Left cardiac atrium (tissue), 4 donors: ENCODE data around the gene SV2B. TPM values are rescaled to one million over a fixed set of nuclear protein-coding genes. Genes with fewer than 3 reads are reported as not detected.

Experiments
- ATAC-seq, 2 donors: fragments of 200-7000 bp; cut with Tn5 transposase; one replicate each; pipeline ENCODE4 v1.9.1; 2020; ENCODE audit warnings: mild to moderate bottlenecking in 2 of 2, moderate library complexity in 2 of 2
- DNase-seq: peaks from one replicate; pipeline ENCODE4 v3.0.0-alpha.2; 2020
- intact Hi-C, 2 donors: fragments of 100-400 bp; cut with DNase I; formaldehyde crosslinking; loops; one replicate each; pipeline versions ENCODE4 v1.14.1 to v1.15.1; 2022 to 2023
- total RNA-seq, 2 donors: library from RNA; stranded (reverse); fragmentation: NEBNext Ultra II Directional; extraction: Animal tissue kit (Norgen Biotek cat#: 25700); gene quantifications; one replicate each; pipeline ENCODE4 v1.2.1, GENCODE V29; 2021
- donor health status: DM: no; HTN: yes; CAD: no.
- donor health status: DM: no; HTN: yes; CAD: no; lungs with severe emphysema.
- donor health status: DM: yes; HTN: yes; CAD: no.
- donor health status: Dilated cardiomyopathy.

SV2B gene
- total RNA-seq, 2 donors from 2014 or later = 1.2 to 1.8 TPM

DNA sequence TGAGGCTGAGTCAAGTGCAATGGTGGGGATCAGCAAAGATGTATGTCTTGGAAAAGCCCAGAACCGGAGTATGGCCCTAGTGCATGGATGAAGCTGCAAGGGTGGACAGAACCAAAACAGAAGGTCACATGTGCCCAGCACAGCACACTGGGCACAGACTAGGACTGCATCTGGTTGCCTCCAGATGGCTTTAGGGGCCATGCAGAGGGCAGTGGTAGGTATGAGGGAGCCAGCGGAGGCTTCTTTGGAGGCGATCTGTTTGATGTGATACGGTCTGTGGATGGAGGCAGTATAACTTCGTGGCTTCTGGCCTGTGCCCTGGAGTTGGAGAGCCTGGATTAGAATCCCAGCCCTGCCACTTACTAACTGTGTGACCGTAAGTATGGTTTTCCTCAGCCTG, 29.4 kb downstream of the SV2B start:
- no peak for DNase-seq
- no peak for ATAC-seq
- intact Hi-C loops = no loop called here

DNA sequence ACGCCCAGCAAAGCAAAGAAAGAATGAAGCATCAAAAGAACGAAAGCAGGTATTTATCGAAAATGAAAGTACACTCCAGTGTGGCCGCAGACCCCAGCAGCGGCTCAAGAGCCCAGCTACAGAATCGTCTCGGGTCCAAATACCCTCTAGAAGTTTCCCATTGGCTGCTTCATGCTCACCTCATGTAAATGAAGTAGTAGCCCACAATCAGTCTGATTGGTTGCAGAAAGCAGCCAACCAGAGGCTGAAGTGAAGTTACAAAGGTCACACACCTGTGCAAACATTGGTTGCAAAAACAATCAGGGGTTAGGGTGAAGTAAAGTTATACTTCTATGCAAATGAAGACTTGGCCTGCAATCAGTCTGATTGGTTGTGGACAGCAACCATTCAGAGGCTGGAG, 32.0 kb downstream of the SV2B start:
- intact Hi-C loops = no loop called here
- DNase-seq (no peak), ATAC-seq (no peak)

DNA sequence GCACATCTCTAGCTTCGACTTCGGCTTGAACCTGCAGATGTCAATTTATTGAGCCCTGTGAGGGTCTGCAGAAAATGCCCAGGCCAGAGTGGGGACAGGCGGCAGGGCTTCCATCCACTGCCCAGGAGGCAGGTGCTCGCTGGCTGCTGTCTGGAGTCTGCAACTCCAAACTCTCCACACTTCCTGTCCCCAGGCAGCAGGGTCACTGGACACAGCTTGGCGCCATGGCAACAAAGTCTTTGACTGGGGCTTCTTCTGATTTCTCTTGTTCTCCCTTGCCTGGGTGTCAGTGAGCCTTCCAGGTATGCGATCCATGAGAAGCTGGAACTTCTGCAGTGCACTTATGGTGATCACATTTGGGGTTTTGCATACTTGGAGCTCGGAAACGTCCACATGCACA, 33.5 kb downstream of the SV2B start:
- intact Hi-C loops = no loop called here
- ATAC-seq = no peak
- DNase-seq = no peak

DNA sequence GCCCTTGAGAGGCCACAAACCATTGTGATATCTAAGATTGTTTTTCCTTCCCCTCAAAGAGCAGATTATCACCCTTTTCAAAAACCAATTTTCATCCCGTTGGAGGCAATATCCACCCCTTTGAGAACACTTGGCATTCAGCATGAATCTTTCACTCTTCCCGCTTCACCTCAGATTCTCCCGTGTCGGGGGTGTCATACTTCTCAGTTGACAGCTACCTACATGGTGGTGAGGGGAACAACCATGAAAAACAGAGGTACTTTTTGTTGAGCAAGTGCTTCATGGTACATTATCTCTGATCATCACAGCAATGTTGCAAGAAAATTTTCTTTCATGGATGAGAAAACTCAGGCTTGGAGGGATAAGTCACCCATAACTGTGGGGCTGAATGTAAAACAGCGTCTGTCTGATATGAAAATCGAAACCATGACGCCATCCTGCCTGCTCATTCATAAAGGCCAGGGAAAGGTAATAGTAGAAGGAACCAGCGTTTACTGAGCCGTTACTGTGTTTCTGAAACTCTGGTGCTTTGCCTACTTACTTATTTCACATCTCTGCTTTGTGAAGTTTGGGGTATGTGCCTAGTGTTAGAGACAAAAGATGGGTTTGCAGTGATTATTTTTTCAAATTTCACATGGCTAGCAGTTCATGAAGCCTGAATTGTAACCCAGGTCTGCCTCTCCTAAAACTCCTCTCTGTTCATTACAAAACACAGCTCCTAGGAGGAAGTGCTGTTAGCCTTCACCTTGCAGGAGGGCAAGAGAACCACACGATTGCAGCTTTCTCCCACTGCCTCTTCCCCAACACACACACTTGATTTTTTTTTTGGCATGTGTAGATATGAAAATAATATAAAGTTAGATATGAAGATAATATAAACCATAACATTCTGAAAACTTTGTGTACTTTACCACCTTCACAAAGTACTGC, 35.4 kb downstream of the SV2B start:
- no peak for ATAC-seq
- intact Hi-C loops = no loop called here
- DNase-seq = no peak

DNA sequence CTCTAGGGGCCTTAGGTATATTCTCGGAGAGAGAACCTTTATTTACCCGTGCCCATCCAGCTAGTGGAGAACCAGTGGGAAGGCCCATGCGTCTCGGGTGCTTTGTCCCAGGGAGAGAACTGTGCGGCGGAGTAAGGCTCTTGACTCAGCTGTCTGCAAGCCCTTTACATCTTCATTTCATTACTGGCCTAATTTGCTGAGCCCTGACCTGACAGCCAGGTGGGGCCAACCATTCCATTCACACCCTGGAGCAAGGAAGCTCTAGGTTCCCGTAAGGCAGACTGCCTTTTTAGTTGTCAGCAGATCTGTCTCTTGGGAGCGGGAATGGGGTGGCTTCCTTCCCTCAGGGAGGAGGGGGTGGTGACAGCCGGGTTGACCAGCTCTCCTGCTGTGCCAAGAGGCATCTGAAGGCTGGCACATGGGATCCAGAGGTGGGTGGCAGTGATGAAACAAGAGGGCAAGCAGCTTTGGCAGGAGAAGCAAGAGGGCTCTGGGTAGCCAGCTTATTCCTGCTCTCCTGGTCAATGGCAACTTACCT, 36.4 kb downstream of the SV2B start:
- ATAC-seq = no peak
- no peak for DNase-seq
- intact Hi-C loops = no loop called here

DNA sequence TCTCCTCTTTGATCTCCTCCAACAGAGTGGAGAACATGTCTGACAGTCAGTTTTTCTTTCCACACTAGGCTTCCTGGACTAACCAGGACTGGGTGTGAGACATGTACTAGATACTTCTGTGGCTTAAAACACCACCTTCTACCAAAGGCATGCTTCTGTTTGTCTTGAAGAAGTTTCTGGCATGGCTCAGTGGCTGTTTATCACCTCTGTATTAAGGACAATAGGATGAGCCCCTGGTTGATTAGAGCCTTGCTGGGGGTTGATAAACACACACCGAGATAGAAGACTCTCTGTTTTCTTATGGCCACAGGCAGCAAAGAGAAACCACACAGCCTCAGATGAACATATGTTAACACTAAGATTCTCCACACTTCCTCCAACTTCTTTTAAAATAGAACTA, 40.5 kb downstream of the SV2B start:
- ATAC-seq = no peak
- intact Hi-C loops = no loop called here
- DNase-seq = no peak

DNA sequence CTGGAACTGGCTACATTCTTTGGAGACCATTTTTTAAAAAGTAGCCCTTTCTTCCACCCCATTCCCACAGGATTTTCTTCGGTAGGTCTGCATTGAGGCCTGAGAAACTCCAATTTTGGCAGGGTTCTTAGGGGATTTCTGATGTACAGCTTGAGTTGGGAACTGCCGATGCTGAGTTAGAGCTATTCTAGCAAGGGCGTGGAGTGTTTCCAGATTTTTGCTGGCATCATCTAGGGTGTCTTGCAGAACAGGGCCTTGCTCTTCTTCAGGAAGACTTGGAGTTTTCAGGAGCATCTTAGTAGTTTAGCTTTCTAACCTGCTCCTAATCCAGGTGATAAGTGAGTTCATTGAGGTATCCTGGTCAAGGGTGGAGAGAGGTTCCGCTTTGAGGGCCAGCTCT, 41.0 kb downstream of the SV2B start:
- DNase-seq (no peak), ATAC-seq (no peak)
- intact Hi-C loops = no loop called here

DNA sequence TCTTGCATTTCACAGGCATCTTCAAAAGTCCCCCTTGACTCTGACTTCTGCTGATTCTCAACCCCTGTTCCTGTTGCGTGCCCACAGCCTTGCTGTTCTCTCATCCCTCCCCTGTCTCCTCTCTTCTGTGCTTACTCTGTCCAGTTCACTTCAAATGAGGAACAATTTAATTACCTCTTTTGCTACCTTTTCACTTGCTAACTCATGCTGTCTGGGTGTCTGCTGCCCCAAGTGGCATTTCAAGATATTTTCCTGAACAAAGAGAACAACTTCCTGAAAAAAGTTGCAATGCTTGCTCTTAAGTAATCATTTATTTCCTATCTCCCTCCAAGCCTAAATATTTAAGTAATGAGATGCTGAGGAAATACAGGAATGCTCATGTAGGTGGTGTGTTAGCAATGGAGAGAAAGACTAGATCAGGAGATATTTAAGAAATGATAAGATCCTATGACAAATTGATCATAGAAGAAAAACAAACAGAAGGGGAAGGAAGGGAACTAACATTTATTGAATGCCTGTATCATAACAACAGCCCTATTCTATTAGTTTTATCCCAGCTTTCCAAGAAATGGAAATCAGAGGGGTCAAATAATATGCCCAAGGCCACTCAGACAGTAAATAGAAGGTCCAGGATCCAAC, 42.2 kb downstream of the SV2B start:
- intact Hi-C loops = no loop called here
- DNase-seq = no peak
- no peak for ATAC-seq

DNA sequence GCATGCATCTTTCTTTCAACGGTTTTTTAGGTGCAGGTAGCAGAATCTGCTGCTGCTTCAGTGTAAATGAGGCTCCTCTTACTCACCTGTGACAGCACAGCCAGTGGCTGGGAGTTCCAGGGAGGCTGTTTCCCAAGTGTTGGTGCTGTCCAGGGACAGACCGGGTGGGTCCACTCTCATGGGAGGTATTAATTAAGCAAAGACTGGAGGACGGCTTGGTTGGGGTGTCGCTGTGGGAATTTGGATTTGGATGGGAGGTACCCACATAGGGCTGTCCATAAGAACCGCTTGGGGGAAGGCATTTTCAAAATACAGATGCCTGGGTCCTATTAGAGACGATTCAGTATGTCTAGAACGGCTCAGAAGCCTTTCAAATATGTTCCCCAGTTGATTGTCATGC, 42.9 kb downstream of the SV2B start:
- intact Hi-C loops = no loop called here
- ATAC-seq = no peak
- no peak for DNase-seq

DNA sequence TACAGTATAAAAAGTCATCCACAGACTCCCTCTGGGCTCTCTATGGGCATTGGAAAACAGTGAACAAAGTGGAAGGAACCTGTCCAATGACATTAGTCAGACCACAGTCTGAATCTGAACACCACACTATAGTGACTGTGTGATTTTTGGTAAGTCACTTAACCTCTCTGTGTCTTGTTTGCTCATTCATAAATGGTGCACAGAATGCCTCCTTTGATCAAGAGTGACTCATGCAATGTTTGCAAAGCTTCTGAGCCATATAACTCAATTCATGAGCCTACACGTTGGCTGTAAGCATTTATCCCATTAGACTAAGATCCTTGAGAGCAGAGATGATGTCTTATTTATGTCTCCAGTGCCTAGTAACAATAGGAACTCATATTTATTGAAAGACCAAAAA, 46.7 kb downstream of the SV2B start:
- no peak for ATAC-seq

DNA sequence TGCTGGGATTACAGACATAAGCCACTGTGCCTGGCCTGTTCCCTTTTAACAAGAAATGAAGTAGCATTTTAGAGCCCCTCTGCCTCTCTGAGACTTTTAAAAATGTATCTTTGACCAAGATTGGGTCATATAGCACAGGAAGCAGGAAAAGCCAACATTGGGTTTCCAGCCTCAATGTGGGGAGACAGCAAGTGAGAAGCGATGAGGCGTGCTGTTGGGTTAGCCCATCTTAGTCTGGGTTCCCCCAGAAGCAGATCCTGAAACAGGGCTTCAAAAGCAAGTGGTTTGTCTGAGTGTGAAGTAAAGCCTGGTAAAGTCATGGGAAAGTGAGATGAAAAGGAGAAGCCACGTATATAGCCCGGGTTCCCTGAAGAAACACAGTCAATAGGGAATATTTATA, 48.2 kb downstream of the SV2B start:
- DNase-seq (no peak), ATAC-seq (no peak)
- intact Hi-C loops = no loop called here

More for the DNA sequence above, 46.7 kb downstream of the SV2B start:
- DNase-seq = no peak
- intact Hi-C loops = no loop called here

DNA sequence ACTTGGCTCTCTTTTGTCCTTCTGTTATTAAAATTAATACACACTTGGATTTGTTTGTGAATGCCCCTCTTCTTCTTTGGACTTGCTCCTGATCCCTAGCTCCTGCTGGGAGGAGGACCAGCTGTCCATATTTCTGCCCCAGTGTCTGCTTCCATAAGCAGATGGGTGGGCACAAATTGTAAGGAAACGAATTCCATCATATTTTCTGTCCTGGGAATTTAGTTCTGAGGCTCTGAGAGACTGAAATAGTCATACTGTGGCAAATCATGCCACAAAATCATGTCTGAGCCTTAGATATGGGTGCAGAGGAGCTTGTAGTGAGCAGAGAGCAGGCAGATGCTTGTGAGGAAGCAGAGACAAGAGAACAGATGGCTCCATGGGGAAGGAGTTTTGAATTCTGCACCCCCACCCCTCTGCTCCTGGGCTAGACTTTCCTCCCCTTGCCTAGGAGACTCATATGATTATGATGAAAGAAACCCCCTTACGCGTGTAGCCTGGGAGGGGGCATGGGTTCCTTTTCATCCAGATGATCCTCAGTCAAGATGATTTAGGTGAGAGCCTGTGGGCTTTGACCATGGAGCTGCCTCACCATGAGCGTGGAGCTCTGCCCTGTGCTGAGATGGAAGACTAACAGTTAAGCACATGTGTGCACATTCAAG, 50.6 kb downstream of the SV2B start:
- intact Hi-C loops = no loop called here
- no peak for DNase-seq
- no peak for ATAC-seq

DNA sequence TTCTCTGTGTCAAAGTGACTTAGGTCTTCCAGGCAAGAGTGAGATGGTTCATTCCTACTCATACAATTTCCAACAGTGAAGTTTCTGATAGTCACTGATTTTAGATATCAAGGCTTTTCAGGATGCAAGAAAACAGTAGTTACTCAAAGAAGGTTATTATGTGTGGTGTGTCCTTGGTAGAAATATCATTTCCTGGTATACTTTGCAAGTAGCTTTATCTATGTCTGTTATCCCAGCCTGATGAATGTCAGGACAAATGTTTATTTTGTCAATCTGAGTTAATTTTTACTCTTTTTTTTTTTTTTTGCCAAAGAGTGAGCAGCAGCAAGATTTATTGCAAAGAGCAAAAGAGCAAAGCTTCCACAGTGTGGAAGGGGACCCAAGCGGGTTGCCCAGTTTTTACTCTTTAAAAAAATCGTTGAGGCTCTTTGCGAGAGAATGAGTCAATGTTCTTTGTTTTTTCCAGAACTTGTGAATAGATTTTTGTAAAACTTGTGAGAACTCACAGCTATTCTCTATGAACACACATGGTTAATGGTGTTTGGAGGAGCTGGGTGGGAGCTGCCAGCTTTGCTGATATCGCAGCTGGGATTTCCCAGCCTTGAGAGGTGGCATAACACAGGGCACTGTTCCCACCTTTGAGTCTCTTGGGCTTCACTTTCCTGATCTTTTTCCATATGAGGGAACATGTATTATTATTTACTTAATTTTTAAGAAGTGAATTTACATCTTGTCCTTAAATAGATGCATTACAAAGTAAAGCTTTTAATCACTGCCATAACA, 51.9 kb downstream of the SV2B start:
- ATAC-seq (no peak), DNase-seq (no peak)
- intact Hi-C loops = no loop called here

DNA sequence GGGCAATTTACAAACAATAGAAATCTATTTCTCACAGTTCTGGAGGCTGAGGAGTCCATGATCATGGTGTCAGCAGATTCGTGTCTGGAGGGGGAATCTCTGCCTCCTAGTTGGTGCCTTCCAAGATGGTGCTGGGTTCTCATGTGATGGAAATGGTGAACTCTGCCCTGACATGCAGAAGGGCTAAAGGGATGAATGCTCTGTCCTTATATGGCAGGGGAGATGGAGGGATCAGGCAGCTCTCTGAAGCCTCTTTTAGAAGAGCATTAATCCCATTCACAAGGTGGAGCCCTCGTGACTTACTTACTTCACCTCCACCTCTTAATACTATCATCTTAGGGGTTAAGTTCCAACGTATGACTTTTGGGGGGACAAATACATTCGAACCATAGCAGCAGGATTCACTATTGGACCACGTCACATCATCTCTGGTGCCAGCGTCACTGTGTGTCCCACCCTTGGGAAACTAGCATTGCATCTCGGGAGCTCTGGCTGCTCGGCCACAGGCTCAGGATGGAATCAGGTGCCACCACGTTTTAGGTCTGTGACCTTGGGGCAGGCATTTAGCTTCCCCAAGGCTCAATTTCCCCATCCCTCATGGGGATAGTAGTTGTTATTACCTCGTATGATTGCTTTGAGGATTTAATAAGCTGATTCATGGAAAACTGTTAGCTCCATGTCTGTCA, 53.0 kb downstream of the SV2B start:
- DNase-seq (no peak), ATAC-seq (no peak)
- intact Hi-C loops = no loop called here

DNA sequence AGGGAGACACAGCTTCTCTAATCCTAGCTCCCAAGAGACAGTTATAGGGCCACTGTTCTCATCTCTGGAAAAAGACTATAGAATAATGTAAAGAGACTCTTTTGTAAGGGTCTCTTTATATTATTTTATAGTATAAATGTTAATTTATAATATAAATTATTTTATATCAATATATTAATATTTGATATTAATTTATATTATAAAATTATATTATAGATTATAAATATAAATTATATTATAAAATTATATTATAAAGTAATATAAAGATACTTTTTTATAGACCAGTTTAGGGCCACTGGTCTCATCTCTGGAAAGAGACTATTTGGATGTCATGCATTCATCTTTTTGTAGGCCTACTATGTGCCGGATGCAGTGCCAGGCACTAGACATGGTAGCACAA, 53.9 kb downstream of the SV2B start:
- intact Hi-C loops = no loop called here
- ATAC-seq (no peak), DNase-seq (no peak)

DNA sequence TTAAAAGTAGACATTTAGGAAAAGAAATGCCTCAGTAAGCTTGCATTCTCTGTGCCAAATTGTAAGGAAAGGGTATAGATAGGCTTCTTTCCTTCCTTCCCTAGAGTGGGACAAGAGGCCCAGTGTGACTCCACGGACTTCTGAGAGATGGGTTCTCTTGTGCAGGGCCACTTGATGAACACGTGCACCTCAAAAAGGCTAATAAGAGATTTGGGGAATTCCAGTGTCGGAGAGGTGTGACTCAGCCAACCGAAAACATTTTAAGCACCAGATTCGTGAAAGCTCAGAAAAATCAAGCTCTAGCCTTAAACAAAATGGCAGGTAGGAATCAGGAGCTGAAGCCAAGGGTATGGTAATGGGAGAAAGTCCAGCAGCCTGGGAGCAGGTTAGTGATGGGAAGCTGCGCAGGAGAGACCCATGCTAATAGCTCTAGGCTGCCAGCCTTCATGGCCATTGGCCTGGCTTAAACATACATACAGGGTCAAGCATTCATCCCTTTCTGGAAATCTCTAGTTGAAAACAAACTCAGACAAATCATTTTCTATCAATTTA, 56.2 kb downstream of the SV2B start:
- no peak for ATAC-seq
- intact Hi-C loops = no loop called here
- no peak for DNase-seq

DNA sequence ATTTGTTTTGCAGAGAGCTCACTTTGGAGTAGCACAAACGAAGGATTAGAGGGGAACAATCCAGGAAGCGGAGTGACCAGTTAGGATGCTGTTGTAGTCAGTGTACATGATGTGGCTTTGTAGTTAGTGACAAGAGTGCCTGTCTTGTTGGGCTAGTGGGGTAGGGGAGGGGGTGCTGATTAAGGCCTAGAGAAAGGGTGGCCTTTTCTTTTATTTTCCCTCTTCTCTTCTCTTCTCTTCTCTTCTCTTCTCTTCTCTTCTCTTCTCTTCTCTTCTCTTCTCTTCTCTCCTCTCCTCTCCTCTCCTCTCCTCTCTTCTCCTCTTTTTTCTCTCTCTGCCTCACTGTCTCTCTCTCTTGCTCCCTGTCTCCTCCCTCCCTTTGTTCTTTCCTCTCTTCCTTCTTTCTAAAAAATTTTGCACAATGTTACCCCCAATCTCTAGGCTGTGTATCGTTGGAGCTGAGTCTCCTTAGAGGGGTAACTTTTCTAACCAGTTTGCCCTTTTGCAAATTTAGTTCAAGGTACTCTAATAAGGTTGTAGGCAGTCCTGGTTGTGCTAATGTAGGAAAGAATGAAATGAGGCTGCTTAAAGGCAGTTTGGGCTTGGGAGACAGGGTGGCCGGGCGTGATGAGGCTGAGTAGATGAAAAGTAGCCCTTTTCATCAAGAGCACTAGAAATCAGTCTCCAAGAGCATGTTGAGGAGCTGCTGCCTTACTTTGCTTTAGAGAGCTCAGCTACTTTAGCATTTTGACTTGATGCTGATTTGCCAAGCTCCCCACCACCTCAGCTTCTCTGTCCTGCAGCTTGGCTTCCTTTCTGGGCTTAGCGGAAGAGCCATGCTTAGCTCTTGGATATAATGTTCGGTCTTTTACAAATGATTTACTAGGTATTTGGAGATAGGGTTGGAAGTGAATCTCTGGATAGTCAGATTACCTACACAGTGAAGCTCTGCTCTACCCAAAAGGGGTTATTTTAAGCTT, 58.6 kb downstream of the SV2B start:
- DNase-seq (no peak), ATAC-seq (no peak)
- intact Hi-C loops = no loop called here
